LNCaP clone FGC (cell line): Measurements from ENCODE around the gene TRAF3IP1.
"Not testable (repeated sequence)": the region's sequence is repeated elsewhere in the genome, so short reads cannot be mapped to it uniquely, and the experiment has no call there.

ENCODE experiments used
- DNase-seq: peaks from one replicate; pipeline ENCODE4 v3.0.0-alpha.2; 2011; ENCODE audit warnings: low read depth
- H3K4me3 ChIP-seq: 2 replicates; pipeline ENCODE4 v1.5.1; 2011; ENCODE audit warnings: mild to moderate bottlenecking, low read depth, low read length, control low read depth
- TF ChIP-seq, protein P1 (sequence below): IDR thresholded peaks from 2 replicates; pipeline ENCODE4 v1.5.1; 2012; ENCODE audit warnings: mild to moderate bottlenecking; ENCODE audit not compliant: control insufficient read depth, insufficient read depth; ENCODE audit errors: extremely low read depth

The TRAF3IP1 gene

DNA sequence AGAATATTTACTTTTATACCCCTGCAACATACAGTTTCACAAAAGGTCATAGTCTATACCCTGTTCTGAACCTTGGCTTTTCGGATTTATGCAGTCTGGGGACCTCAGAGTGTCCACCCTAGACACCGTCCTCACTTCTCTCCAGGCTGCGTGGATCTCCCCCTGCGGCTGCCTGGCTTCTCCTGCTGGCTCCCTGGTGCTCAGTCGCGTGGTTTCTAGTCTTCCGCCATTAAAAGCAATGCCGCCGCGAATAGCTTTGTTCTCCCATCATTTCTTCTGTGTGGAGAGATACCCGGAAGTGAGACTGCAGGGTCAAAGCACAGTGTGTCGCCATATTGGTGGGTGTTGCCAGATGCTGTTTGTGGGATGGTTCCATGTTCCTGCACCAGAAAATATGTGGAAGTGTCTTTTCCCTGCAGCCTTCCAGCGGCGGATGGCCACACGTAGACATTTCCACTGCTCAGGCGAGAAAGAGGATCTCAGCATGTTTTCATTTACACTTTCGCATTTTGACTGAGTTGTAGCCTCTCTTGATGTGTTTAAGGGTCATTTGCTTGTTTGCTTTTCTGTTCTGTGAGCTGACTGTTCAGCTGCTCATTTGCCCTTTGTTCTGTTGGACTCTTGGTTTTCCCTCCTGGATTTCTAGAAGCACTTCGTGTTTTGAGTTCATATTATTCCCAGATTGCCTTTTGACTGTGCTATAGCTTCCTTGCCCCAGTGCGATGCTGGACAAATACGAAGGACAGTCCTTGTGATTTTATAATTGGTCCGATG, 83.5 kb downstream of the TRAF3IP1 start:
- TF ChIP-seq, protein P1, sequence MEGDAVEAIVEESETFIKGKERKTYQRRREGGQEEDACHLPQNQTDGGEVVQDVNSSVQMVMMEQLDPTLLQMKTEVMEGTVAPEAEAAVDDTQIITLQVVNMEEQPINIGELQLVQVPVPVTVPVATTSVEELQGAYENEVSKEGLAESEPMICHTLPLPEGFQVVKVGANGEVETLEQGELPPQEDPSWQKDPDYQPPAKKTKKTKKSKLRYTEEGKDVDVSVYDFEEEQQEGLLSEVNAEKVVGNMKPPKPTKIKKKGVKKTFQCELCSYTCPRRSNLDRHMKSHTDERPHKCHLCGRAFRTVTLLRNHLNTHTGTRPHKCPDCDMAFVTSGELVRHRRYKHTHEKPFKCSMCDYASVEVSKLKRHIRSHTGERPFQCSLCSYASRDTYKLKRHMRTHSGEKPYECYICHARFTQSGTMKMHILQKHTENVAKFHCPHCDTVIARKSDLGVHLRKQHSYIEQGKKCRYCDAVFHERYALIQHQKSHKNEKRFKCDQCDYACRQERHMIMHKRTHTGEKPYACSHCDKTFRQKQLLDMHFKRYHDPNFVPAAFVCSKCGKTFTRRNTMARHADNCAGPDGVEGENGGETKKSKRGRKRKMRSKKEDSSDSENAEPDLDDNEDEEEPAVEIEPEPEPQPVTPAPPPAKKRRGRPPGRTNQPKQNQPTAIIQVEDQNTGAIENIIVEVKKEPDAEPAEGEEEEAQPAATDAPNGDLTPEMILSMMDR: no peak
- no peak for DNase-seq
- no peak overlapping the region for H3K4me3 ChIP-seq

DNA sequence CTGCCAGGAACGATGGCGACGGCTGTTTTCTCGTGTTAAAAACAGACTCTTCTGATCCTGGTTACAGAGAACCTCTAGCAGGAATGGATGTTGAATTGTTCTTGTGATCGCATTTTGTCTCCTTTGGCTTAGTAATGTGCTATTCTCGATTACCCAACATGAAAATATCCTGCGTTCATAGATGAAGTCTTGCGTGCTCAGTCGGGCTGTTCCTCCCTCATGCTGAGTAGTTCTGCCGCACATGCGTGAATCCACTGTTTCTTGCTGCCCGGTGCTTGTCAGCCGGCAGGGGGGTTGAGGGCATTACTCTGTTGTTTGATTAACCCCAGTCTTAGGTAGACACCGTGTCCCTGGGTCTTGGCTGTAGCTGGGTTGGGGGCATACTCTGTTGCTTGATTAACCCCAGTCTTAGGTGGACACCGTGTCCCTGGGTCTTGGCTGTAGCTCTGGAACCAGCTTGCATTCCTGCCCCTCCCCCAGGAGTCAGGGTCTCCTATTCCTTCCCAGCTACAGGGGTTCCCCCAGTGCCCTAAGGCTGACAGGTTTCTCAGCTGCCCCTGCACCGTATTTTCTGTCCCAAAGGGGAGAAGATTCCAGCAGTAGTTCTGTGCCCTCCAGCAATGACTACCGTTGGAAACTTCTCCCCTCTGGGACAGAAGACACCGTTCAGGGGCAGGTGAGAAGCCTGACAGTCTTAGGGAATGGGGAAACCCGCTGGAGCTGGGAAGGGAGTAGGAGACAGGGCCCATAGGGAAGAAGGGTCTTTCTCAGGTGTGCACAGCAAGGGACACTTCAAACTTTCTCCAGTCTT, 84.3 kb downstream of the TRAF3IP1 start:
- no peak overlapping the region for H3K4me3 ChIP-seq
- TF ChIP-seq, protein P1: no peak
- no peak for DNase-seq

DNA sequence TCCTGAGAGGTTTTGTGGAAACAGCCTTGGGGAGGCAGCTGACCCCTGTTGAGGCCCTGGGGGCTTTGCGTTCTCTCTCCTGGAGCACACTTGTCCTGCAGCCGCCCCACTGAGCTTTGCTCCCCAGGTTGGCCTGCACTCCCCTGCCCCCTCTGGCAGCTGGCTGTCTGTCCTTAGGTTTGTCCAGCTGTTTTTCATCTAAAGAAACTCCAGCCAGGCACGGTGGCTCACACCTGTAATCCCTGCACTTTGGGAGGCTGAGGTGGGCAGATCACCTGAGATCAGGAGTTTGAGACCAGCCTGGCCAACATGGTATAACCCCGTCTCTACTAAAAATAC, 84.9 kb downstream of the TRAF3IP1 start:
- H3K4me3 ChIP-seq, DNase-seq: not testable (repeated sequence)

DNA sequence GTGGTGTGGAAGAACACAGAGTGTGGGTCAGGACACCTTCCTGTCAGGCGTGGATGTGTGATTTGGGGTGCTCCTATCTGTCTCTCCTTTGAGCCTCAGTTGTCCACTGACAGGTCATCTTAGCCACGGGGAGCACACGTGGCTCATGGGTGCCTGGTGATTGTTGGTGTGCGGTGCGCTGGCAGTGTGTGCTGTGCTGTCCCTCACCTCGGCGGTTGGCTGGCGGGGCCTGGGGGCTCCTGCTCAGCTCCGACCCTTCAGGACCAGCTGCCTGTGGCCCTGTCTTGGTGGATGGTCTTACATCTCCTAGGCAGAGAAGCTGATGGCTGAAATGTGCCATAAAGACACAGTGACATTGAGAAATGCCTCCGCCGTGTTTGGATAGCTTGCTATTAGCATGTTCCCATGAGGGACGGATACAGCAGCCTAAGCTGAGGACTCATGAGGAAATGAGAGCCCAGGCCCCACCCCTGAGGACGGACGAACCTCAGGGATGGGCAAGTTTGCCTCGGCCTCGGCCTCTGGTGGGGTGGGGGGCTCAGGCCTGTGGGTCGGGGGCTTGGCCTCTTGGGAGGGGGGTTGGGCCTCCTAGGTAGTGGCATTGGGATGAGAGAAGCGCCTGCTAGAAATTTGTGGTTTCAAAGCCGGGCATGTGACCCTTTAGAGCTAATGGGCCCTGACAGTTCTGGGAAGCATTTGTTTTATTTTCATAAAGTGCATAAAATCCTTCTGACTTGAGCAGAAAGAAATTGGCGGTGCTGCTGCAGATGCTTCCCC, 86.1 kb downstream of the TRAF3IP1 start:
- H3K4me3 ChIP-seq: no peak overlapping the region
- DNase-seq: no peak
- TF ChIP-seq, protein P1: no peak

DNA sequence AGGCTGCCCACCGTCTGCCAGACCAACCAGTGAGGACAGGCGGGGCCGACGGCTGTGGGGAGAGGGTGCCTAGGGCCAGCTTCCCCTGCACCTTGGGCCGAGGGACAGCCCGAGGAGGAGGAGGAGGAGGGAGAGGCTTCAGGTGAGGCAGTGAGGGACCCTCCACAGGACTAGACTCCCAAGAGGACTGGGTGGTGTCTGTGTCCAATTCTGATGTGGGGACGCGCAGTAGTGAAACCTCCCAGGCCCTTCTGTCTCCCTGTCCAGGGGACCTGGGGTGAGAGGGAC, 86.6 kb downstream of the TRAF3IP1 start:
- TF ChIP-seq, protein P1: no peak
- no peak overlapping the region for H3K4me3 ChIP-seq
- no peak for DNase-seq

DNA sequence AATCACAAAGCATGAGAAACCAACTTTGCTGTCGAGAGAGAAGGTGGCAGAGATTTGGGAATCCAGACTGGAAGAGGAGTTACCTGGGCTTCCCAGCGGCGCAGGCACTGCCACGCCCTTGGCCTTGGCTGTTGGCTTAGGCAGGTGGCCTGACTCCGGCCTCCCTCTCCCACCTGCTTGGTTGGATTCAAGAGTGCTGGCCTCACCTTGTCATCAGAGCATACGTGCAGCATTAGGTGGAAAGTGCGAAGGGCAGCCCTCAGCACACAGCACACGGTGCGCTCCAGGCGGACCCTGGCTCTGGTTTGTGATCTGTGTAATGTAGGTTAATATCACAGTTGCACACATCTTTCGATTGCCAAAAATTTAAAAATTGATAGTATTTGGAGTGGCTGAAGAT, 87.2 kb downstream of the TRAF3IP1 start:
- TF ChIP-seq, protein P1: no peak
- DNase-seq: no peak
- no peak overlapping the region for H3K4me3 ChIP-seq
